Peyer's patch (tissue), 4 donors: ENCODE results near the gene SCFD2.

ENCODE experiments used
- CTCF ChIP-seq, 6 experiments: fragments of 450-650 bp in 4 of 6; fragments of 200-600 bp in 2 of 6; sonication (generic) in 1 of 6; IDR thresholded peaks; one replicate each; pipeline ENCODE4 v1.5.1; 2017 to 2019; ENCODE audit warnings: antibody characterized with exemption in 6 of 6, mild to moderate bottlenecking in 3 of 6, moderate library complexity in 1 of 6
- POLR2A ChIP-seq, 2 donors: fragments of 450-650 bp; IDR thresholded peaks; one replicate each; pipeline ENCODE4 v1.5.1; 2017; ENCODE audit warnings: antibody characterized with exemption in 2 of 2, mild to moderate bottlenecking in 2 of 2, moderate library complexity in 2 of 2

GRCh38 chr4:52945982-52946381 lies 419.9 kb downstream of the SCFD2 start:
- TF ChIP-seq CTCF (IDR thresholded peaks at IDR 0.05) (no peak), POLR2A (IDR thresholded peaks at IDR 0.05) (no peak)
